ENCODE measurements around the gene NOL4L. TPM values are rescaled to one million over a fixed set of nuclear protein-coding genes. Genes with fewer than 3 reads are reported as not detected.

The NOL4L gene
- polyA plus RNA-seq, 3 donors: 1.1 to 30.9 (median 2.8) TPM

DNA sequence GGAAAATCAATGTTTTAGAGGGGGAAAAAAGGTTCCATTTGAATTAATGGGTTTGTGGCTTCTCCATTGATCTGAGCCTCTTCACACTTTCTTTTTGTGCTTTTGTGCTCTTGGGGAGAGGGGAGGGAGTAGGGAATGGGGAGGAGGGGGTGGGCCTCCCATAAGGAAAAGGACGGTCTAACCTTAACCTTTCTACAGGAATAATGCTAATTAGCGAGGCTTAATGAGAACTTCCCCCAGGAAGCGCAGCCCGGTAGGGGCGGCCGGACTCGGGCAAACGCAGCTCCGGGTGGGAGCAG lies 103.0 kb downstream of the NOL4L start:
- H2AFZ ChIP-seq (ENCODE audit: insufficient read depth, low read depth, low read length, poor library complexity, severe bottlenecking): peak overlapping the region; percentile 86
- peak overlapping the region; percentile 55 to 92 (median 82) for H3K4me3 ChIP-seq (replicated peaks in 1 of 3; ENCODE audit: low read depth in 2 of 3, low read length in 3 of 3)
- intact Hi-C loops (cut with micrococcal nuclease): loop anchor here in 1 of 2 donors (10.0 kb wide), 1 partner anchor 277 kb away; the partner anchor contains the start of genes PLAGL2 and POFUT1
- Mint-ChIP-seq H3K27me3 (ENCODE audit: low read depth in 3 of 3) (peaks cover 3 to 8% (median 7%) of the 10 kb centered on the region in 3 donors), H3K27ac (no peak overlapping the region), H3K9me3 (no peaks in the 10 kb centered on the region), H3K4me1 (peaks cover 57% of the 10 kb centered on the region), H3K36me3 (peaks cover 8 to 9% of the 10 kb centered on the region in 2 donors), H3K4me3 (peak overlapping the region; percentile 88 to 93)
- H3K4me2 ChIP-seq (replicated peaks; ENCODE audit: extremely low read depth, low read length, poor library complexity, severe bottlenecking): peak overlapping the region; percentile 84
- no peaks in the 10 kb centered on the region for H3K9me3 ChIP-seq (replicated peaks in 1 of 2; ENCODE audit: control insufficient read depth in 1 of 2, insufficient read depth in 1 of 2, low read length in 2 of 2)
- peak overlapping the region in 1 of 2 donors; percentile 77 for H3K27ac ChIP-seq (ENCODE audit: low read depth in 1 of 2, low read length in 2 of 2)
- peaks cover 49% of the 10 kb centered on the region for H3K79me2 ChIP-seq (ENCODE audit: insufficient read depth, low read length)
- no CpG with 5 or more reads among the region's 9 CpGs for WGBS (ENCODE audit: insufficient coverage)
- H3K27me3 ChIP-seq (ENCODE audit: control insufficient read depth in 2 of 2, insufficient read depth in 2 of 2, low read length in 2 of 2): no peaks in the 10 kb centered on the region
- TF ChIP-seq, protein P1, sequence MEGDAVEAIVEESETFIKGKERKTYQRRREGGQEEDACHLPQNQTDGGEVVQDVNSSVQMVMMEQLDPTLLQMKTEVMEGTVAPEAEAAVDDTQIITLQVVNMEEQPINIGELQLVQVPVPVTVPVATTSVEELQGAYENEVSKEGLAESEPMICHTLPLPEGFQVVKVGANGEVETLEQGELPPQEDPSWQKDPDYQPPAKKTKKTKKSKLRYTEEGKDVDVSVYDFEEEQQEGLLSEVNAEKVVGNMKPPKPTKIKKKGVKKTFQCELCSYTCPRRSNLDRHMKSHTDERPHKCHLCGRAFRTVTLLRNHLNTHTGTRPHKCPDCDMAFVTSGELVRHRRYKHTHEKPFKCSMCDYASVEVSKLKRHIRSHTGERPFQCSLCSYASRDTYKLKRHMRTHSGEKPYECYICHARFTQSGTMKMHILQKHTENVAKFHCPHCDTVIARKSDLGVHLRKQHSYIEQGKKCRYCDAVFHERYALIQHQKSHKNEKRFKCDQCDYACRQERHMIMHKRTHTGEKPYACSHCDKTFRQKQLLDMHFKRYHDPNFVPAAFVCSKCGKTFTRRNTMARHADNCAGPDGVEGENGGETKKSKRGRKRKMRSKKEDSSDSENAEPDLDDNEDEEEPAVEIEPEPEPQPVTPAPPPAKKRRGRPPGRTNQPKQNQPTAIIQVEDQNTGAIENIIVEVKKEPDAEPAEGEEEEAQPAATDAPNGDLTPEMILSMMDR (IDR thresholded peaks at IDR 0.05): no peak
- peaks cover 42 to 70% of the 10 kb centered on the region in 2 donors for H3K4me1 ChIP-seq (ENCODE audit: control insufficient read depth in 1 of 2, insufficient read depth in 2 of 2, low read length in 2 of 2)
- peaks cover 57% of the 10 kb centered on the region for H4K20me1 ChIP-seq (ENCODE audit: insufficient read depth, low read length)
- no peaks in the 10 kb centered on the region for H3K36me3 ChIP-seq (replicated peaks in 1 of 2; ENCODE audit: control insufficient read depth in 1 of 2, insufficient read depth in 2 of 2, low read length in 2 of 2)
- no peak for DNase-seq
- H3K9ac ChIP-seq (ENCODE audit: insufficient read depth, low read length, poor library complexity, severe bottlenecking): peak overlapping the region; percentile 77

DNA sequence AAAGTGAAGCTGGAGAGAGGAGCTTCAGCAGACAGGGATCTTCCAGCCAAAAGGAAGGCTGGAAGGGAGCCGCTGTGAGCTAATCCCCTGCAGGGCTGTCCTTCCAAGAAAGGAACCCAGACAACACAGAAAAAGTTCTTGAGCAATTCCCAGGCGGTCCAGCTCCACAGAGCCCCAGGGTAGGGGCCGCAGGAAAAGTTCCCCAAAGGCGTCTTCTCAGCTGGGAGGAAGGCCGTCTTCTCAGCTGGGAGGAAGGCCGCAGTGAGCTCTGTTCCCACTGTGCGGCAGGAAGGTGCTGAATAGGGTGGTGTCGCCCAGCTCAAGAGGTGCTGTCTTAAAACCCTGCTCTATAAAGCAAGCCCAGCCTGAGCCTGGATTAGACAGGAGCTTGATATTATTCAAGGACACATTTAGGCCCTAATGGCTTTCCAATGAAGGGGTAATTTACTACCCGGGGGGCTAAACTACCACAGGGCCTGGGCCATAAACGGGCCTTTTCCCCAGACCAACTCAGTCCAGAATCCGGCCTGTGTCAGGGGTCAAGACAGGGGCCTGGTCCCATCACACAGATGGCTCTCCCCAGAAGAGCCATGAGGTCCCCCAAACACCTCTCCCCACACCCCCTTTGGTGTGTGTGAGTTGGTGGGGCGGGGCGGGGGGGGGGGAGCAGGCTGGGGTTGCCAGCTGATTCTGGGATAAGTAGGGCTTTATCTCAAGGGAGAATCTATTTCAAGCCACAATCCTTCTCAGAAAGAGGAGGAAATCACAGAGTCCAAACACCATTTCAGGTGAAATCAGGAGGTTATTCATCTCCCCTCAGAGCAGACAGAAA lies 103.6 kb downstream of the NOL4L start:
- Histone ChIP-seq H3K9me3 (replicated peaks in 1 of 2; ENCODE audit: control insufficient read depth in 1 of 2, insufficient read depth in 1 of 2, low read length in 2 of 2) (no peaks in the 10 kb centered on the region), H3K27me3 (ENCODE audit: control insufficient read depth in 2 of 2, insufficient read depth in 2 of 2, low read length in 2 of 2) (no peaks in the 10 kb centered on the region), H3K9ac (ENCODE audit: insufficient read depth, low read length, poor library complexity, severe bottlenecking) (peak overlapping the region; percentile 77), H3K4me3 (replicated peaks in 1 of 3; ENCODE audit: low read depth in 2 of 3, low read length in 3 of 3) (peak overlapping the region; percentile 55 to 92 (median 82)), H3K36me3 (replicated peaks in 1 of 2; ENCODE audit: control insufficient read depth in 1 of 2, insufficient read depth in 2 of 2, low read length in 2 of 2) (no peaks in the 10 kb centered on the region), H3K27ac (ENCODE audit: low read depth in 1 of 2, low read length in 2 of 2) (peak overlapping the region in 1 of 2 donors; percentile 77), H3K4me1 (ENCODE audit: control insufficient read depth in 1 of 2, insufficient read depth in 2 of 2, low read length in 2 of 2) (peaks cover 45 to 76% of the 10 kb centered on the region in 2 donors), H3K79me2 (ENCODE audit: insufficient read depth, low read length) (peaks cover 51% of the 10 kb centered on the region), H4K20me1 (ENCODE audit: insufficient read depth, low read length) (peaks cover 62% of the 10 kb centered on the region), H2AFZ (ENCODE audit: insufficient read depth, low read depth, low read length, poor library complexity, severe bottlenecking) (no peak overlapping the region), H3K4me2 (replicated peaks; ENCODE audit: extremely low read depth, low read length, poor library complexity, severe bottlenecking) (peak overlapping the region; percentile 84)
- Mint-ChIP-seq H3K27ac (peak overlapping the region in 3 of 7 donors; percentile 22 to 64 (median 26)), H3K27me3 (ENCODE audit: low read depth in 3 of 3) (peaks cover 3 to 8% (median 7%) of the 10 kb centered on the region in 3 donors), H3K4me1 (peaks cover 62% of the 10 kb centered on the region), H3K9me3 (peaks cover 0 to 2% (median 0%) of the 10 kb centered on the region in 7 donors), H3K4me3 (peak overlapping the region; percentile 88 to 93), H3K36me3 (peaks cover 7 to 11% of the 10 kb centered on the region in 2 donors)
- WGBS (ENCODE audit: insufficient coverage): 25% methylated on average over 8 of the region's 13 CpGs
- TF ChIP-seq, protein P1 (IDR thresholded peaks at IDR 0.05): no peak
- peak in 1 of 3 donors; percentile 28 for DNase-seq
- intact Hi-C loops (cut with micrococcal nuclease): loop anchor here in 1 of 2 donors (10.0 kb wide), 1 partner anchor 277 kb away; the partner anchor contains the start of genes PLAGL2 and POFUT1

Data from CD14-positive monocyte (primary cell).